SK-N-SH (cell line): ENCODE results near the gene MYO19. TPM values are rescaled to one million over a fixed set of nuclear protein-coding genes. Genes with fewer than 3 reads are reported as not detected.

ENCODE experiments used
- CTCF ChIA-PET: fragments of 300-600, 350-600 bp; formaldehyde crosslinking; extraction: SDS; loops from one replicate; lab custom pipeline; 2021; lab: Yijun Ruan, JAX
- POLR2A ChIA-PET: fragments of 350-600 bp; sonication (Branson Sonifier 250); formaldehyde crosslinking; extraction: SDS; loops from one replicate; lab custom pipeline; 2020; ENCODE audit warnings: antibody characterized with exemption, inconsistent platforms; lab: Yijun Ruan, JAX
- DNase-seq: peaks from one replicate; pipeline ENCODE4 v3.0.0; 2012
- H2AFZ ChIP-seq: fragments of 200-600 bp; sonication (generic); 2 replicates; pipeline ENCODE4 v1.8.1; 2016; ENCODE audit warnings: antibody characterized with exemption, mild to moderate bottlenecking, low read depth
- H3F3A ChIP-seq: fragments of 200-600 bp; sonication (generic); replicated peaks from 2 replicates; pipeline ENCODE3; 2016; ENCODE audit warnings: antibody characterized with exemption, mild to moderate bottlenecking; ENCODE audit not compliant: insufficient read depth
- H3K27ac ChIP-seq, 2 experiments: fragments of 200-500 bp in 1 of 2; fragments of 200-600 bp in 1 of 2; sonication (Bioruptor generic) in 1 of 2; sonication (generic), shearing (Covaris generic) in 1 of 2; 2 replicates each; pipeline versions ENCODE4 v1.5.1 to v1.6.1; 2014 to 2016; ENCODE audit warnings: low read depth in 2 of 2, inconsistent platforms in 1 of 2, low read length in 1 of 2, mild to moderate bottlenecking in 1 of 2, mixed read lengths in 1 of 2
- H3K27me3 ChIP-seq: fragments of 200-600 bp; sonication (generic), shearing (Covaris generic); 2 replicates; pipeline ENCODE4 v1.6.1; 2016; ENCODE audit warnings: mixed run types; ENCODE audit not compliant: insufficient read depth
- H3K36me3 ChIP-seq, 2 experiments: fragments of 200-500 bp in 1 of 2; fragments of 200-600 bp in 1 of 2; sonication (Bioruptor generic) in 1 of 2; sonication (generic) in 1 of 2; replicated peaks in 1 of 2; 2 replicates each; pipeline versions ENCODE3 to v1.5.1; 2014 to 2016; ENCODE audit warnings: low read length in 1 of 2, mild to moderate bottlenecking in 1 of 2; ENCODE audit not compliant: insufficient read depth in 2 of 2, control insufficient read depth in 1 of 2
- H3K4me1 ChIP-seq, 2 experiments: fragments of 200-500 bp in 1 of 2; fragments of 200-600 bp in 1 of 2; sonication (Bioruptor generic) in 1 of 2; sonication (generic), shearing (Covaris generic) in 1 of 2; 2 replicates each; pipeline versions ENCODE4 v1.5.1 to v1.6.1; 2014 to 2016; ENCODE audit warnings: low read depth in 1 of 2, low read length in 1 of 2, mixed run types in 1 of 2; ENCODE audit not compliant: insufficient read depth in 2 of 2, control insufficient read depth in 1 of 2
- H3K4me2 ChIP-seq: fragments of 200-600 bp; sonication (generic), shearing (Covaris generic); 2 replicates; pipeline ENCODE4 v1.6.1; 2017; ENCODE audit warnings: mixed run types
- H3K4me3 ChIP-seq, 2 experiments: fragments of 200-500 bp in 1 of 2; fragments of 200-600 bp in 1 of 2; sonication (Bioruptor generic) in 1 of 2; sonication (generic), shearing (Covaris generic) in 1 of 2; 2 replicates each; pipeline versions ENCODE4 v1.5.1 to v1.8.1; 2014 to 2016; ENCODE audit warnings: low read depth in 2 of 2, inconsistent platforms in 1 of 2, low read length in 1 of 2, mild to moderate bottlenecking in 1 of 2, mixed read lengths in 1 of 2, moderate library complexity in 1 of 2
- H3K79me2 ChIP-seq: fragments of 200-600 bp; sonication (generic); 2 replicates; pipeline ENCODE4 v1.8.1; 2017; ENCODE audit warnings: mild to moderate bottlenecking; ENCODE audit not compliant: insufficient read depth
- H3K9ac ChIP-seq: fragments of 200-600 bp; sonication (generic); 2 replicates; pipeline ENCODE4 v1.6.1; 2017; ENCODE audit warnings: mixed run types
- H3K9me2 ChIP-seq: fragments of 200-600 bp; sonication (generic); 2 replicates; pipeline ENCODE4 v1.6.1; 2017; ENCODE audit warnings: mixed run types
- H3K9me3 ChIP-seq: fragments of 200-600 bp; sonication (generic); 2 replicates; pipeline ENCODE4 v1.6.1; 2017; ENCODE audit warnings: mixed run types, mild to moderate bottlenecking, moderate library complexity
- H4K20me1 ChIP-seq: fragments of 200-600 bp; sonication (generic); 2 replicates; pipeline ENCODE4 v1.6.1; 2017; ENCODE audit warnings: mild to moderate bottlenecking, mixed run types; ENCODE audit not compliant: insufficient read depth
- CHD2 ChIP-seq: fragments of 150-350 bp; IDR thresholded peaks from 2 replicates; pipeline ENCODE4 v1.6.1; 2018; ENCODE audit warnings: low read length; ENCODE audit not compliant: partially characterized antibody
- FOXJ3 ChIP-seq: sonication (generic); formaldehyde crosslinking; IDR thresholded peaks from 2 replicates; pipeline ENCODE4 v1.5.1; 2020; ENCODE audit warnings: mild to moderate bottlenecking, missing genetic modification reagents
- FOXM1 ChIP-seq: IDR thresholded peaks from 2 replicates; pipeline ENCODE4 v1.4.0; 2012; ENCODE audit warnings: low read depth, mild to moderate bottlenecking
- GABPA ChIP-seq: IDR thresholded peaks from 2 replicates; pipeline ENCODE4 v1.4.0; 2012; ENCODE audit warnings: low read depth, mild to moderate bottlenecking
- GATA2 ChIP-seq: sonication (generic); formaldehyde crosslinking; IDR thresholded peaks from 2 replicates; pipeline ENCODE4 v1.5.0; 2020; ENCODE audit warnings: mild to moderate bottlenecking, missing genetic modification reagents
- IRF3 ChIP-seq: fragments of 150-350 bp; IDR thresholded peaks from 2 replicates; pipeline ENCODE4 v1.6.1; 2016; ENCODE audit warnings: mild to moderate bottlenecking, low read depth, low read length
- JUND ChIP-seq: IDR thresholded peaks from 2 replicates; pipeline ENCODE4 v1.4.0; 2012
- NFIC ChIP-seq: IDR thresholded peaks from 2 replicates; pipeline ENCODE4 v1.4.0; 2012; ENCODE audit warnings: borderline replicate concordance
- POLR2AphosphoS5 ChIP-seq: IDR thresholded peaks from 2 replicates; pipeline ENCODE4 v1.6.1; 2012; ENCODE audit warnings: low read depth, low read length
- RAD21 ChIP-seq: IDR thresholded peaks from 2 replicates; pipeline ENCODE4 v1.6.1; 2012; ENCODE audit warnings: mild to moderate bottlenecking, low read length
- RCOR1 ChIP-seq: fragments of 150-350 bp; IDR thresholded peaks from 2 replicates; pipeline ENCODE4 v1.6.1; 2017; ENCODE audit warnings: antibody characterized with exemption, low read length
- RXRA ChIP-seq: IDR thresholded peaks from 2 replicates; pipeline ENCODE4 v1.4.0; 2012; ENCODE audit warnings: low read depth, mild to moderate bottlenecking, borderline replicate concordance
- SMC3 ChIP-seq: IDR thresholded peaks from 2 replicates; pipeline ENCODE4 v1.6.1; 2012; ENCODE audit warnings: low read depth, low read length, improper control_type of control experiment
- TCF12 ChIP-seq: IDR thresholded peaks from 2 replicates; pipeline ENCODE4 v1.4.0; 2012
- YY1 ChIP-seq: IDR thresholded peaks from 2 replicates; pipeline ENCODE4 v1.4.0; 2012; ENCODE audit warnings: low read depth, mild to moderate bottlenecking
- WGBS: methylation state at CpG from one replicate; pipeline ENCODE4 v1.1.6; 2017; ENCODE audit warnings: low lambda C conversion rate; 5-methylcytosine and 5-hydroxymethylcytosine counted together
- polyA plus RNA-seq, 3 experiments: library from polyadenylated mRNA; depleted of rRNA; stranded (reverse); fragments of >200 nt; gene quantifications; 2 replicates each; pipeline ENCODE4 v1.2.3, GENCODE V29; 2012
- TF ChIP-seq, protein P1 (sequence below): IDR thresholded peaks from 2 replicates; pipeline ENCODE4 v1.4.0; 2012; ENCODE audit warnings: low read depth
- TF ChIP-seq, protein P2 (sequence below): fragments of 150-350 bp; IDR thresholded peaks from 2 replicates; pipeline ENCODE4 v1.6.1; 2017; ENCODE audit warnings: antibody characterized with exemption, low read length, low read depth, borderline replicate concordance
- TF ChIP-seq, protein P3 (sequence below): fragments of 200-600 bp; sonication (generic); IDR thresholded peaks from 2 replicates; pipeline ENCODE4 v1.6.1; 2017; ENCODE audit warnings: antibody characterized with exemption, mild to moderate bottlenecking, moderate library complexity

MYO19 gene
- polyA plus RNA-seq, 1 of the 3 experiments (the other 2 are of a cell fraction) = 61.6 TPM

GRCh38 chr17:36546418-36547093 lies 11.9 kb upstream of the MYO19 start:
- CTCF ChIA-PET = interaction anchor here (0.9 to 3.0 kb wide), 6 partner anchors 12 to 57 kb away, joined by 3 to 16 read pairs (median 3); partner anchors contain the start of genes MYO19 and PIGW
- peaks cover 4 to 9% of the 10 kb centered on the region in 2 experiments; a peak in 2 of 4 replicates for H3K4me1 ChIP-seq
- H4K20me1 ChIP-seq = peaks cover 56% of the 10 kb centered on the region
- POLR2A ChIA-PET = interaction anchor here (1.2 to 4.8 kb wide), 2 partner anchors 12 to 17 kb away, joined by 3 to 37 read pairs; partner anchors contain the start of genes MYO19 and PIGW
- H3K9me3 ChIP-seq = no peaks in the 10 kb centered on the region
- peak overlapping the region; percentile 74 to 79 for H3K4me3 ChIP-seq
- DNase-seq = no peak
- peaks cover 91% of the 10 kb centered on the region for H3K79me2 ChIP-seq
- peak overlapping the region; percentile 97 for H3K4me2 ChIP-seq
- peaks cover 11 to 19% of the 10 kb centered on the region in 2 experiments for H3K36me3 ChIP-seq
- TF ChIP-seq, protein P1, sequence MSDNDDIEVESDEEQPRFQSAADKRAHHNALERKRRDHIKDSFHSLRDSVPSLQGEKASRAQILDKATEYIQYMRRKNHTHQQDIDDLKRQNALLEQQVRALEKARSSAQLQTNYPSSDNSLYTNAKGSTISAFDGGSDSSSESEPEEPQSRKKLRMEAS = no peak
- TF ChIP-seq RAD21 = no peak
- TF ChIP-seq FOXJ3 (CRISPR knock-in tag) = no peak
- TF ChIP-seq POLR2AphosphoS5 = no peak
- TF ChIP-seq RXRA = no peak
- TF ChIP-seq FOXM1 = no peak
- TF ChIP-seq, protein P2, sequence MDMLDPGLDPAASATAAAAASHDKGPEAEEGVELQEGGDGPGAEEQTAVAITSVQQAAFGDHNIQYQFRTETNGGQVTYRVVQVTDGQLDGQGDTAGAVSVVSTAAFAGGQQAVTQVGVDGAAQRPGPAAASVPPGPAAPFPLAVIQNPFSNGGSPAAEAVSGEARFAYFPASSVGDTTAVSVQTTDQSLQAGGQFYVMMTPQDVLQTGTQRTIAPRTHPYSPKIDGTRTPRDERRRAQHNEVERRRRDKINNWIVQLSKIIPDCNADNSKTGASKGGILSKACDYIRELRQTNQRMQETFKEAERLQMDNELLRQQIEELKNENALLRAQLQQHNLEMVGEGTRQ = no peak
- no peak for TF ChIP-seq YY1
- TF ChIP-seq RCOR1 = no peak
- TF ChIP-seq IRF3 = no peak
- TF ChIP-seq JUND = no peak
- TF ChIP-seq NFIC = no peak
- no peak for TF ChIP-seq GABPA
- no peak for TF ChIP-seq CHD2
- no peak for TF ChIP-seq GATA2 (CRISPR knock-in tag)
- no peak for TF ChIP-seq SMC3
- TF ChIP-seq, protein P3, sequence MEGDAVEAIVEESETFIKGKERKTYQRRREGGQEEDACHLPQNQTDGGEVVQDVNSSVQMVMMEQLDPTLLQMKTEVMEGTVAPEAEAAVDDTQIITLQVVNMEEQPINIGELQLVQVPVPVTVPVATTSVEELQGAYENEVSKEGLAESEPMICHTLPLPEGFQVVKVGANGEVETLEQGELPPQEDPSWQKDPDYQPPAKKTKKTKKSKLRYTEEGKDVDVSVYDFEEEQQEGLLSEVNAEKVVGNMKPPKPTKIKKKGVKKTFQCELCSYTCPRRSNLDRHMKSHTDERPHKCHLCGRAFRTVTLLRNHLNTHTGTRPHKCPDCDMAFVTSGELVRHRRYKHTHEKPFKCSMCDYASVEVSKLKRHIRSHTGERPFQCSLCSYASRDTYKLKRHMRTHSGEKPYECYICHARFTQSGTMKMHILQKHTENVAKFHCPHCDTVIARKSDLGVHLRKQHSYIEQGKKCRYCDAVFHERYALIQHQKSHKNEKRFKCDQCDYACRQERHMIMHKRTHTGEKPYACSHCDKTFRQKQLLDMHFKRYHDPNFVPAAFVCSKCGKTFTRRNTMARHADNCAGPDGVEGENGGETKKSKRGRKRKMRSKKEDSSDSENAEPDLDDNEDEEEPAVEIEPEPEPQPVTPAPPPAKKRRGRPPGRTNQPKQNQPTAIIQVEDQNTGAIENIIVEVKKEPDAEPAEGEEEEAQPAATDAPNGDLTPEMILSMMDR = no peak
- no peak for TF ChIP-seq TCF12
- TF ChIP-seq, all 33 proteins: peak for 0
- no peaks in the 10 kb centered on the region for H3K27me3 ChIP-seq
- H3K9ac ChIP-seq = peak overlapping the region; percentile 88
- peak overlapping the region; percentile 72 to 86 for H3K27ac ChIP-seq
- H3F3A ChIP-seq = peaks cover 29% of the 10 kb centered on the region
- H3K9me2 ChIP-seq = no peaks in the 10 kb centered on the region
- H2AFZ ChIP-seq = no peak overlapping the region
- WGBS = 14% methylated on average over 7 of the region's 7 CpGs
